WERI-Rb-1 (cell line): ENCODE data around the gene ATR.

Source experiments
- DNase-seq: peaks from one replicate; pipeline ENCODE4 v3.0.0-alpha.2; 2020
- H3K27ac ChIP-seq: fragments of 250-450 bp; sonication (Bioruptor Pico); 2 replicates; pipeline ENCODE4 v1.5.1; 2020; ENCODE audit warnings: mild to moderate bottlenecking, moderate library complexity
- H3K27me3 ChIP-seq: fragments of 250-450 bp; sonication (Bioruptor Pico); 2 replicates; pipeline ENCODE4 v1.5.1; 2021; ENCODE audit warnings: mild to moderate bottlenecking, low read depth, moderate library complexity; ENCODE audit not compliant: insufficient read depth, severe bottlenecking
- H3K36me3 ChIP-seq: fragments of 250-450 bp; sonication (Bioruptor Pico); 2 replicates; pipeline ENCODE4 v1.5.1; 2020; ENCODE audit warnings: mild to moderate bottlenecking, moderate library complexity
- H3K4me3 ChIP-seq: 2 replicates; pipeline ENCODE4 v1.5.1; 2011; ENCODE audit warnings: low read depth, mild to moderate bottlenecking, control low read depth, low read length
- H3K9me3 ChIP-seq: fragments of 250-450 bp; sonication (Bioruptor Pico); 2 replicates; pipeline ENCODE4 v1.5.1; 2021; ENCODE audit warnings: mild to moderate bottlenecking, moderate library complexity; ENCODE audit not compliant: severe bottlenecking
- CTCF ChIP-seq: IDR thresholded peaks from 2 replicates; pipeline ENCODE4 v1.5.1; 2011; ENCODE audit warnings: low read depth, mild to moderate bottlenecking, control low read depth, inconsistent platforms, low read length

ATR gene

GRCh38 chr3:142534543-142534942 lies 44.0 kb downstream of the ATR start:
- no peak for TF ChIP-seq CTCF
- H3K27ac ChIP-seq = no peak overlapping the region
- no peaks in the 10 kb centered on the region for H3K9me3 ChIP-seq
- DNase-seq = no peak
- no peaks in the 10 kb centered on the region for H3K27me3 ChIP-seq
- H3K4me3 ChIP-seq = no peak overlapping the region
- peaks cover 6% of the 10 kb centered on the region; the same call in 1 of the 2 replicates for H3K36me3 ChIP-seq

- H3K27ac ChIP-seq = no peak overlapping the region
- H3K9me3 ChIP-seq = no peaks in the 10 kb centered on the region
- no peak for TF ChIP-seq CTCF
- H3K36me3 ChIP-seq = peaks cover 6% of the 10 kb centered on the region; the same call in 1 of the 2 replicates
- no peak overlapping the region for H3K4me3 ChIP-seq
- no peaks in the 10 kb centered on the region for H3K27me3 ChIP-seq
- no peak for DNase-seq
Measured at GRCh38 chr3:142530296-142530695, 48.2 kb downstream of the ATR start.

- no peaks in the 10 kb centered on the region for H3K36me3 ChIP-seq
- TF ChIP-seq CTCF = no peak
- no peak for DNase-seq
Measured at GRCh38 chr3:142523921-142524566, 54.5 kb downstream of the ATR start.

GRCh38 chr3:142509079-142509478 lies 69.5 kb downstream of the ATR start:
- no peak overlapping the region for H3K27ac ChIP-seq
- no peaks in the 10 kb centered on the region for H3K9me3 ChIP-seq
- no peaks in the 10 kb centered on the region for H3K27me3 ChIP-seq
- no peak for DNase-seq
- no peak overlapping the region for H3K4me3 ChIP-seq
- TF ChIP-seq CTCF = no peak
- peaks cover 7% of the 10 kb centered on the region for H3K36me3 ChIP-seq

More at GRCh38 chr3:142523921-142524566, 54.5 kb downstream of the ATR start:
- Histone ChIP-seq H3K27me3 (no peaks in the 10 kb centered on the region), H3K27ac (no peak overlapping the region), H3K9me3 (no peaks in the 10 kb centered on the region), H3K4me3 (no peak overlapping the region)

GRCh38 chr3:142507241-142507640 lies 71.3 kb downstream of the ATR start:
- DNase-seq = no peak
- H3K4me3 ChIP-seq = no peak overlapping the region
- TF ChIP-seq CTCF = no peak
- peaks cover 3% of the 10 kb centered on the region; the same call in 1 of the 2 replicates for H3K36me3 ChIP-seq
- no peak overlapping the region for H3K27ac ChIP-seq
- no peaks in the 10 kb centered on the region for H3K27me3 ChIP-seq
- no peaks in the 10 kb centered on the region for H3K9me3 ChIP-seq
